ENCODE results near the gene TLE4. TPM values are rescaled to one million over a fixed set of nuclear protein-coding genes. Genes with fewer than 3 reads are reported as not detected.

Gene TLE4
- total RNA-seq, 1 experiment from 2014 or later, result 0.97 TPM

- H3K4me1 Mint-ChIP-seq (ENCODE audit: low read depth, unreplicated experiment), result no peaks in the 10 kb centered on the region
- intact Hi-C loops (cut with micrococcal nuclease; ENCODE audit: unreplicated experiment), result no loop called here
- no TSS peak for BruUV-seq (replicated peaks)
- CTCF ChIA-PET, result no interaction called here
- H3K27ac Mint-ChIP-seq (ENCODE audit: unreplicated experiment), result no peak overlapping the region
- no peak for TF ChIP-seq CTCF (IDR thresholded peaks at IDR 0.05; ENCODE audit: unreplicated experiment)
- H3K27me3 Mint-ChIP-seq (ENCODE audit: unreplicated experiment), result no peaks in the 10 kb centered on the region
- no peak overlapping the region for H3K4me3 Mint-ChIP-seq (ENCODE audit: low read depth, unreplicated experiment)
- no peaks in the 10 kb centered on the region for H3K9me3 Mint-ChIP-seq (ENCODE audit: low read depth, unreplicated experiment)
- no peaks in the 10 kb centered on the region for H3K36me3 Mint-ChIP-seq (ENCODE audit: insufficient read depth, unreplicated experiment)
- no peak for DNase-seq
Observed at GRCh38 chr9:79609468-79610018, 37.8 kb downstream of the TLE4 start.

GRCh38 chr9:79610019-79610631, 38.4 kb downstream of the TLE4 start:
- intact Hi-C loops (cut with micrococcal nuclease; ENCODE audit: unreplicated experiment), result no loop called here
- no peaks in the 10 kb centered on the region for H3K9me3 Mint-ChIP-seq (ENCODE audit: low read depth, unreplicated experiment)
- no peak for DNase-seq
- H3K4me3 Mint-ChIP-seq (ENCODE audit: low read depth, unreplicated experiment), result no peak overlapping the region
- BruUV-seq (replicated peaks), result no TSS peak
- no peaks in the 10 kb centered on the region for H3K36me3 Mint-ChIP-seq (ENCODE audit: insufficient read depth, unreplicated experiment)
- no peaks in the 10 kb centered on the region for H3K4me1 Mint-ChIP-seq (ENCODE audit: low read depth, unreplicated experiment)
- CTCF ChIA-PET, result no interaction called here
- H3K27me3 Mint-ChIP-seq (ENCODE audit: unreplicated experiment), result no peaks in the 10 kb centered on the region
- TF ChIP-seq CTCF (IDR thresholded peaks at IDR 0.05; ENCODE audit: unreplicated experiment), result no peak
- H3K27ac Mint-ChIP-seq (ENCODE audit: unreplicated experiment), result no peak overlapping the region

GRCh38 chr9:79610791-79611614, 39.2 kb downstream of the TLE4 start:
- Mint-ChIP-seq H3K4me3 (ENCODE audit: low read depth, unreplicated experiment) (no peak overlapping the region), H3K27me3 (ENCODE audit: unreplicated experiment) (no peaks in the 10 kb centered on the region), H3K4me1 (ENCODE audit: low read depth, unreplicated experiment) (no peaks in the 10 kb centered on the region), H3K27ac (ENCODE audit: unreplicated experiment) (no peak overlapping the region), H3K9me3 (ENCODE audit: low read depth, unreplicated experiment) (no peaks in the 10 kb centered on the region), H3K36me3 (ENCODE audit: insufficient read depth, unreplicated experiment) (no peaks in the 10 kb centered on the region)
- no TSS peak for BruUV-seq (replicated peaks)
- CTCF ChIA-PET, result no interaction called here
- intact Hi-C loops (cut with micrococcal nuclease; ENCODE audit: unreplicated experiment), result no loop called here
- DNase-seq, result no peak
- no peak for TF ChIP-seq CTCF (IDR thresholded peaks at IDR 0.05; ENCODE audit: unreplicated experiment)

GRCh38 chr9:79613145-79613544, 41.4 kb downstream of the TLE4 start:
- Mint-ChIP-seq H3K27ac (ENCODE audit: unreplicated experiment) (no peak overlapping the region), H3K27me3 (ENCODE audit: unreplicated experiment) (no peaks in the 10 kb centered on the region), H3K4me1 (ENCODE audit: low read depth, unreplicated experiment) (no peaks in the 10 kb centered on the region), H3K9me3 (ENCODE audit: low read depth, unreplicated experiment) (no peaks in the 10 kb centered on the region), H3K4me3 (ENCODE audit: low read depth, unreplicated experiment) (no peak overlapping the region), H3K36me3 (ENCODE audit: insufficient read depth, unreplicated experiment) (no peaks in the 10 kb centered on the region)
- no peak for DNase-seq
- intact Hi-C loops (cut with micrococcal nuclease; ENCODE audit: unreplicated experiment), result no loop called here
- CTCF ChIA-PET, result no interaction called here
- BruUV-seq (replicated peaks), result no TSS peak
- TF ChIP-seq CTCF (IDR thresholded peaks at IDR 0.05; ENCODE audit: unreplicated experiment), result no peak
